Measurements from ENCODE around the gene GLI1.

GRCh38 chr12:57433370-57433769, 26.2 kb upstream of the GLI1 start:
- TF ChIP-seq CTCF (IDR thresholded peaks at IDR 0.05; ENCODE audit: poor library complexity, severe bottlenecking), result no peak
- no peak for TF ChIP-seq EP300 (conservative IDR thresholded peaks at IDR 0.05; ENCODE audit: poor library complexity, severe bottlenecking)
- TF ChIP-seq EZH2 (IDR thresholded peaks at IDR 0.05; ENCODE audit: borderline replicate concordance, insufficient read depth, low read length, poor library complexity, severe bottlenecking), result no peak
- TF ChIP-seq REST (IDR thresholded peaks at IDR 0.05; ENCODE audit: borderline replicate concordance), result no peak
- no peak for TF ChIP-seq POLR2AphosphoS5 (IDR thresholded peaks at IDR 0.05)
- no peak for TF ChIP-seq RAD21 (conservative IDR thresholded peaks at IDR 0.05)
- TF ChIP-seq MXI1 (conservative IDR thresholded peaks at IDR 0.05; ENCODE audit: poor library complexity, severe bottlenecking), result no peak

Measured in neural cell (in vitro differentiated cells).